ENCODE data around the gene LRRC74B. TPM values are rescaled to one million over a fixed set of nuclear protein-coding genes. Genes with fewer than 3 reads are reported as not detected.
"Not testable (repeated sequence)": the region's sequence is repeated elsewhere in the genome, so short reads cannot be mapped to it uniquely, and the experiment has no call there.

LRRC74B gene, protein sequence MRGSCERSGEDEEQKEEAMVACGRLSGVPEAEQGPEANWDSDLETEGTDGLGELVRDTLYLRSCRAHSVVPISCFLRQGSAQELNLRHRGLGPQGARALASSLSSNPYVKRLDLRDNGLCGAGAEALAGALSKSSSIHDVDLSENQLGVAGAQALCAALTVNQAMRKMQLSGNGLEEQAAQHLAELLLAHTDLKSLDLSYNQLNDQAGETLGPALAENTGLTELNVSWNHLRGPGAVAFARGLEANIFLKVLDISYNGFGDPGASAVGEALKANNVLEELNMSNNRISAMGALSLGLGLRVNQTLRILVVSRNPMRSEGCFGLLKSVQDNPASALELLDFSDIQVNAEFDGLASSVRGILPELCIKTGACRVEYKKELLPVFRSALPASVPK
- not detected for total RNA-seq

DNA sequence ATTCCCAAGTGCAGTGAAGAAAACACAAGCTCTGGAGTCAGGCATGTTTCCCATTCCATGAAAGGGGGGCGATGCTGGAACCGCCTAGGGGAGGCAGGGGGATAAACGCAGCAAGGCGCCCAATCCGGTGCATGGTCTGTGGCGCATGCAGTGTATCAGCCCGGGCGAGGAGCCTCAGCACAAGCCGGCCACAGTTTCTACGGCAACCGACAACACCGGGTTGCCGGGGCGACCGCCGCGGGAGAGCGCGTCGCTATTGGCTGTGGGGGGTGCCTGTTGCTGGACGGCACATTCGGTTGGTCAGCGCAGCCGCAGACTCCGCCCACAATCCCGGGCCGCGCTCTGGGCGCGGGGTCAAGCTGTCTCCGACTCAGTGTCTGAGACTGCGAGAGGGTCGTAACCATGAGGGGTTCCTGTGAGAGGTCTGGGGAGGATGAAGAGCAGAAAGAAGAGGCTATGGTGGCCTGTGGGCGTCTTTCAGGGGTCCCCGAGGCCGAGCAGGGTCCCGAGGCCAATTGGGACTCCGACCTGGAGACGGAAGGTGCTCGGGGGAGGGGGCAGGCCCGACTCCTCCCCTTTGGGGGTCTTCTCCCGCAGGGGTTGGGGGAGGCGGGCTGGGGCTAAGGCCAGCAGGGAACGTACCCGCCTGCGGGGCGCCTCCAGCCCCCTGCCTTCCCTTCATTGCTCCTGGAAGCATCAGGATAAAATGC is at the start of gene LRRC74B:
LRRC74B (plus strand) TSS at position 362 of the 710 bp plus-strand sequence; CDS start at position 403, 41 bp downstream.
- DNase-seq: peak; percentile 81

DNA sequence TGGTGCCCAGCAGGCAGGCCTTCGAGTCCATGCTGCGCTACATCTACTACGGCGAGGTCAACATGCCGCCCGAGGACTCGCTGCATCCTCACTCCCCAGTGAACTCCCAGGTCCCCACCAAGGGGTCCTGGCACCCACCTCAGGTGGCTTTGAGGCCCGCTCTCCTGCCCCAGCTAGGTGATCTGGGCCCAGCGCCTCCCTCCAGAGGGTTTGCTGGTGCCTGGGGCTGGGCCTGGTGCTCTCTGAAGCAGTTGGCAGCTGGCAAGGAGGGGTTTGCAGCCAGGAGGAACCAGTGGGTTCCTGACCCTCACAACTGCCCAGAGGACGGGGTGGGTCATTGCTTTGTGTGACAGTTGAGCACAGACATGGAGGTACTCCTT is 49.7 kb upstream of the LRRC74B start:
- DNase-seq: no peak

DNA sequence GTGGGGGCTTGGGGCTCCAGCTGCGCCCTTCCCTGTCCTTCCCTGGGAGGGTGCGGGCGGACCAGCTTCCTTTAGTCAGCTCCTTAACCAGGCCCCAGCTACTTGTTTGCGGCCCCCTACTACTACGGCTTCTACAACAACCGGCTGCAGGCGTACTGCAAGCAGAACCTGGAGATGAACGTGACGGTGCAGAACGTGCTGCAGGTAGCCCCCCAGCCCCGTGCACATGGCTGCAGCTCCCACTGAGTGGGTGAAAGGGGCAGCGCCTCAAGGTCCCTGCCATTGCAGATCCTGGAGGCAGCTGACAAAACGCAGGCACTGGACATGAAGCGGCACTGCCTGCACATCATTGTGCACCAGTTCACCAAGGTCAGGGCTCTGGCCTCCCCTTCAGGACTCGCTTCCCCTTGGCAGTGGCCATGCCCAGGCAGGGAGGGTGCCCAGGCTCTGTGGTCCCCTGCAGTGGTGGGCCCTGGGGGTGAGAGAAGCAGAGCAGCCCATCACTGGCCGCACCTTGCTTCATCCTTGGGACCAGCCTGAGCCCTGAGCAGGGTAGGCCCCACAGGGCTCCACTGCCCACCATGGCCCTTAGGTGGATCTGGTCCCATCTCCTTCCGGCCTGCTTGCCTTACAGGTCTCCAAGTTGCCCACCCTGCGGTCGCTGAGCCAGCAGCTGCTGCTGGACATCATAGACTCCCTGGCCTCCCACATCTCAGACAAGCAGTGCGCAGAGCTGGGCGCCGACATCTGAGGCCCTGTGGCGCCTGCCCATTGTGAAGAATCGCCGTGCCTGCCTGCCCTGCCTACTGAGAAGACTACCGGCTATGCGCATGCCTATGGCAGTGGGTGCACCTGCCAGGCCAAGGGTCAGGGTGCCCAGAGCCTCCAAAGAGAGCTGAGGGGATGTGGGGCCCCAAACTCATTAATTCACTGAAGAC is 48.9 kb upstream of the LRRC74B start:
- no peak for DNase-seq

DNA sequence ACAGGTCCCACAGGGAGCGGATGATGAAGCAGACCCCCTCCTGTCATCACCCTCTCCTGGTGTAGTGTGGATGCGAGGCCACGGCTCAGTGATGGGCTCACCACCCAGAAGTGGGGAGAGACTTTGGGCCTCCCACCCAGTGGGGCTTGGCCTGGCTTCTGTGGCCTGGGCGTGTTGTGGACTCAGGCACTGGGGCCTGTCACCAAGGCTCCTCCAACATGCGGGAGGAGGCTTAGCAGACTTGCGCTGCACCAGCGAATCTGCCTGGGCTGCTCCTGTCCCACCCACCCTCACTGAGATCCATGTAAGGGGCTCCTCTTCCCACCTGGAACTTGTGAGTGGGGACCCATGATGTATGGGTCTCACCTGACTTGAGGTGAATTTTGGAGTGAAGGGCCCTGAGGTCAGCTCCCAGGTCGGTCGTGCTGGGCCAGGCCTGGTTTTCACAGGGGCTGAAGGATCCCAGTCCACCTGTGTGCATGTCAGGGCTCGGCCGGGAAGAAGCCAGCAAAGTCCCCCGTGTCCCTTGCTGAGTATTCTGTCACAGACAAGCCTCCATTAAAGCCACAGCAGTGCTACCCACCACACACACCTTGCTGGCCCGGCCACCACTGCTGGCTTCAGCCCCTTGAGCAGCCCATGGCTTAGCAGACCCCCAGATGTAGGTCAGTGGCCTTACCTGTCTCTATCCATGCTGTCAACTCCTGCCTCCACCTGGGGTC is 48.0 kb upstream of the LRRC74B start:
- DNase-seq: no peak

DNA sequence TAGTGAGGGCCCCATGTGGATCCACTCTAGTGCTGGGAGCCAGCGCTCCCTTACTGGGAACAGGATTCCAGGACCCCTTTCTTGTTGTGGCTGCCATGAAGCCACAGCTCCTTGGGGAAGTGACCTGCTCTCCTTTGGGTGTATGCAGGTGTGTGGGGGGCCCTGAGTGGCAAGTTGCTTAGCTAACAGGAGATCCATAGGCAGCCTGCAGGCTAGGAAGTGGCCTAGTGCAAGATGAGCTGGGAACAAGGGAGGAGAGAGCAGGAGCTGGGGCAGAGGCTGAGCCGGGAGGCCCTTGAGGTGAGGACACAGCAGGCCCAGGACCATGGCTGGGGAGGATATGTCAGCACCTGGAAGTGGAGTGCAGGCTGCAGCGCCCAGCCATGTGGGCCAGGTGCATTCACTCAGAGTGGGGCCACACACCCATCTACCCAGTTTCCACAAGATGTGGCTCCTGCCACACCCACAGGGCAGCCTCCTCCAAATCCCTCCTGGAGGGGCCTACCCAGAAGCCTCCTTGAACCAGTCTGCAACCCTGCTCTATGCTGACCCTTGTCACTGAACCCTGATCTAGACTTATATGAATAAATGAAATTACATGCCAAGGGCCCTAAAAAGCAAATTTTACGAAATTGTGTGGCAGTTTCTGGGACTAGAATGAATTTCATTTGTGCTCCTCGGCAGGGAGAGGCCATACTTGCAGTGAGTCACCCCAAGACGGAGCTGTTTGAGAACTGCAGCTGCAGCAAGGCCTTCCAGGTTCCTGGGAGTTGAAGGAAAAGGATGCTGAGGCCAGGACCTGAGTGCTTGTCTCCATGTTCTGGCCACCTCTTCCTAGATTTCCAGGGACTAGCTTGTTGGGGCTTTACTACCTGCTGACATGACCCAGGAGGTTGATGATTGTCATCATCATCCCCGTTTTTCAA is 47.1 kb upstream of the LRRC74B start:
- no peak for DNase-seq

DNA sequence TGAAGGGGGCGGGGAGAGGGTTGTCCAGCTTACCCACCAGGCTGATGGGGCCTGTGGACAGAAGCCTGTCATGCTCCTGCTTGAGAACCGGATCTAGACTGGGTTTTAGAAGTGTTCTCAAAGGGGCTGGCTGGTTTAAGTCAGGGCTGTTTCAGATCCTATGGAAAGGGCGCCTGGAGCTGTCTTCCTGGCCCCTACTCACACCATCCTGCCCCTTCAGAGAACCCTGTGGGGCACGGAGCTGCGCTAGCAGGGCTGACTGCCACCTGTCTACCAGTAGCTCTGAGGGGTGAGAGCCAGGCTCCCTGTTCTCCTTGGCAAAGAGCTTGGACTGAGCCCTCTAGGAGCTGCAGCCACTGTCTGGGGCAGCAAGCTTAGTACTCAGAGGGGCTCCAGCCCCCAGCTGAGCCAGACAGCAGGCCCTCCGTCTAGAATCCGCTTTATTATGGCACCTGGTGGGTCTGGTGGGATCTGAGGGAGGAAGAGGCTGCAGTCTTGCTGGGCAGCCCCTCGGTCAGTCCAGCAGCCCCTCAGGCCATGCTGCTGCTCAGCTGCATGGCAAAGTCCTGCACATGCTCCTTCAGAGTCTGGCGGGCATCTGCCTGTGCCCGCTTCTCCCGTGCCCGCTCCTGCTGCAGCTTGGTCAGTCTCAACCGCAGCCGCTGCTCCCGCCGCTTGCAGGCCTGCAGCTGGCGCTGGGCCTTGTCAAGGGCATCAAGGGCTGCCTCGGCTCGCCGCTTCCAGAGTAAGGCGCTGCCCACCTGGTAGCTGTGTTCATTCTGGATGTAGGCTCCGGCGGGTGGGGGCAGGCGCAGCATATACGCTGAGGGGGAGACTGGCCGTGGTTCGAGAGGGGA is 46.2 kb upstream of the LRRC74B start:
- no peak for DNase-seq

DNA sequence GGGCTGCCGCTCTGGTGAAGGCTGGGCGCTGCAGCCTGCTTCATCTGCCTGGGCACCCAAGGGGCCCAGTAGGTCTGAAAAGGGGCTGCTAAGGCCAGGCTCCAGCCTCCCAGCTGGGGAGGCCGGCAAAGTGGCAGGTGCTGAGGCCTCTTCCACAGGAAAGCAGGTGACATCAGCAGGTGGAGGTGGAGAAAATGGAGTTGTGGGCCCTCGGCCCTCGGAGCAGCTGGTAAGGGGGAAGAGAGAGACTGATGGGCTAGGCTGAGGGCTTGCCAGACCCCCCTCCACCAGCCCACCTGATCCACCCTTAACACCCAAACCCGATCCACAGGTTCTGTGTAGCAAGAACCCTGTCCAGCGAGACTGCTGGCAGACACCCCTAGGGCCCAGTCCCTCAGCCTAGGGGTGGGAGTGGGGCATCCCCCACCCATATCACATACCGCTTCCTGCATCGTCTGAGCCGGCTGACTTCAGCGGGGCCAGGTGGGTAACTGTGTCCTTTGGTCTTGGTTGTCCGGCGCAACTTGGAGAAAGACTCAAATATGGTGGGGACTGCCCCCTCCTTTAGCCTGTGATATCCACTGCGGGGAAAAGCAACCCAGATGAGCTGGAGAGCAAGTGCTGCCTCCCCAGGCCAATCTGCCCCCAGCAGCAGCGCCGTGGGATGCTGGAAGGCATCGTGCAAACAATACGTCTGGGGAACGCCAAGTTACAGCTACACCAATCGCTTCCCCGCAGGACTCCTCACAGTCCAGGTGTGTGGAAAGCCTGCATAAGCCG is 45.3 kb upstream of the LRRC74B start:
- DNase-seq: no peak

DNA sequence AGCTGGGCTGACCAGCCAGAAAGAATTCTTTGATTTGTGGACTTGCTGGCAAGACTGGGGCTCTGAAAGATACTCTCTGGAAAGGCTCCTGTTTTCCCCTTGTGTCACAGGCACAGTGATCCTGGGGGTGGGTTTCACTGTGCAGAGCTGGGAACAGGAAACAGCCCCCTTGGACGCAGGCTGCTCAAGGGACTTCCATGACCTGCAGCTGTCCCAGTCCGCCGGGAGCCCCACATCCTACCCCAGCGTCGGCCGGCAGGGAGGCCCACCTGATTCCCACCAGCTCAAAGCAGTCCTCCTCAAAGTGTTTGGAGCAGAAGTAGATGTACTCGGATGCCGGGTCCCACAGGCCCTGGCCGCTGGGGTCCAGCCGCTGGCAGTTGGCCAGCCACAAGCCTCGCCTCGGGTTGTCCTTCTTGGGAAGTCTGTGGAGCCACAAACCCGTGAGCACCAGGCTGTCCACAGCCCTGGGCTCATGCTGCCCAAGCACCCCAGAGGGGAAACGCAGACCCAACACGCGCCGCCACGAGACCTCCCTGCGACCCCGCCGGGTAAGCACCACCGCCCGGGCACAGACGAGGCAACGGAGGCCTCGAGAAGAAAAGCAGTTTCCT is 44.7 kb upstream of the LRRC74B start:
- DNase-seq: no peak

DNA sequence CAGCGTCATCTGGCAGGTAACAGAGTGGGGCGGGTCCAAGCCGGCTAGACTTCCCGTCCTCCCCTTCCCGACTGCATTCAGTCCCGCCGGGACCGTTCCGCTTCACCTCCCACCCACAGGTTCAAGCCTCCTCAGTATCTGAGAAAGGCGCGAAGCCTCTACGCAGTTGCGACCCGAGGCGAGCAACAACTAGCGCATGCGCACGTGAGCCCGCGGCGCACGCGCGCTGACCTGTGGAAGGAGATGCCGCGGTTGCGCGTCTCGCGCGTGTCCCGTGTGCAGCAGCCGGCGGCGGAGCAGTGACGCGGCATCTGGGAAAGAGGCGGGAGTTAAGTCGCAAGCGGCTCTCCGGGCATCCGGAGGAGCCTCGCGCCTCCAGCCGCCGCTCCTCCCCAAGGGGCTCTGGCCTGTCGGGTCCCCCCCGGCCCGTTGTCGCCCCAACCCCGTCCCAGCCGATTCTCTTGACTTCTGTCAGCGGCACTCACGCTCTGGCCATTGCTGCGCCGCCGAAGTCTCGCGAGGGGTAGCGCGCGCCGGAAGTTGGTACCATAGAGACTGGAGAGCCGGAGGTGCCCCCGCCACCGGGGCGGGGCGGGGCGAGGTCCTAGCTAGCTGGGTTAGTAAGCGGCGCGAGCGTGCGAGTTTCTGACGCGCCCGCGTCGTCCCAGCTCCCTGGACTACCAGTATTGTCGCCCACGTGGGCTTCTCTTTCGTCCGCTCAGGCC is 44.0 kb upstream of the LRRC74B start, which contains the start of gene THAP7:
THAP7 (minus strand) TSS at position 518 of the 725 bp plus-strand sequence; CDS start at position 311, 207 bp downstream.
- peak; percentile 98 for DNase-seq

DNA sequence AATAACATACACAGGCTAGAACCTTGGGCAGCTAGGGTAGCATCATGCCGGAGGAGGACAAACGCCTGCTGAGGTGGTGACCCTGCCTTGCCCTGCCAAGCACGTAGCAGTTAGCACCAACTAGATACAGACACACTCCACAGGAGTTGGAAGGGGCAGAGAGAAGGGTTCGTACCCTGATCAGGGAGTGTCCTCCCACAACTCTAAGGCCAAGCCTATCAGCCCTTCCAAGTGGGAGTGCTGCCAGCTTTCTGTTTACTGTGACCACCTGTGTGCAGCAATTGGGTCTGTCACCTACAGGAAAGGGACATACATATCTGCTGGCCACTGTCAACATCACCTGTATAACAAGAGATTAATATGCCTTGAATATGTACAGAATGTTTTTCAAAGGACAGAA is 42.0 kb upstream of the LRRC74B start:
- DNase-seq: no peak

DNA sequence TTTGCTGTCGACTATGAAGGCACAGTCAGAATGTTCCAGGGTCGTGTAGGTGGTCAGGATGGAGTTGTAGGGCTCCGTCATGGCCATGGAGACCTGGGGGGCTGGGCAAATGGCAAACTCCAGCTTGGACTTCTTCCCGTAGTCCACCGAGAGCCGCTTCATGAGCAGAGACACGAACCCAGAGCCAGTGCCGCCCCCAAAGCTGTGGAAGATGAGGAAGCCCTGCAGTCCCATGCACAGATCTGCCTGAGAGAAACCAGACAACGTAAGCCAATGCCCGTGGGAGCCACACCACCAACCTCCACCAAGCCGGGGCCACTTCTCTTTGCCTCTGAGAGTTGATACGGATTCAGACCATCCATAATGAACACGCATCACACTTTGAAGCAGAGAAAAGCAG is 36.5 kb upstream of the LRRC74B start:
- not testable (repeated sequence) for DNase-seq

DNA sequence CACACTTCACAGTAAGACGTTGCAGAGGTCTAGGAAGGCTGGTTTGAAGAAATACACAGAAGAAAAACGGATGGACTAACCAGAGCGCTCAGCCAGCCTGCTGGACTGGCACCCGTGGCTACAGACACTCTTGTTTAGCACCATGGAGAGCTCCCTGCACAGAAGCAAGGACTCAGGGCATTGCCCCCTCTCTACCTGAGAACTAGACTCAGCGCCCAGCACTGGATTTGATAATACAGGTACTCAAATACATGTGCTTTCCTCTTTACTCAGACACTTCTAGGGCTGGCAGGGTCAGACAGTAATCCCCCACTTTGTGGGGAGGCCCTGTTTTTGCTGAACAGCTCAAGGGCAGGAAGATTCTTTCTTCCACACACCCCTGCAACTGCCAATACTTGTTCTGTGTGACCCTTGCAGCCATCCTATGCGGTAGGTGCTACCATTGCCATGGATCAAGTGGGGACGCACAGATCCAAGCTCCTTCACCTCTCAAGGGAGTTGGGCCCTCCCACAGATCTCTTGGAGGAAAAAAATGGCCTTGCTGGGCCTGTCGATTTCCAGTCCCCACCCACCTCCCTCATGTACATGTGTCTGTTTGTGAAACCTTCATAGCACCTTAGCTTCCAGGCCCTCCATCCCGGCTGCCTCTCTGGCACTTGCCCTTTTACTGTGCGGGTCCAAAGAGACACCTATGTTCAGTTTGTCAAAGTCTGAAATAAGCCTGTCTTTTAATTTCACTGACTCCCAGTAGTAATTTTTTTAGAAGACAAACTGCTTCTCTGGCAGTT is 35.9 kb upstream of the LRRC74B start:
- DNase-seq: no peak

DNA sequence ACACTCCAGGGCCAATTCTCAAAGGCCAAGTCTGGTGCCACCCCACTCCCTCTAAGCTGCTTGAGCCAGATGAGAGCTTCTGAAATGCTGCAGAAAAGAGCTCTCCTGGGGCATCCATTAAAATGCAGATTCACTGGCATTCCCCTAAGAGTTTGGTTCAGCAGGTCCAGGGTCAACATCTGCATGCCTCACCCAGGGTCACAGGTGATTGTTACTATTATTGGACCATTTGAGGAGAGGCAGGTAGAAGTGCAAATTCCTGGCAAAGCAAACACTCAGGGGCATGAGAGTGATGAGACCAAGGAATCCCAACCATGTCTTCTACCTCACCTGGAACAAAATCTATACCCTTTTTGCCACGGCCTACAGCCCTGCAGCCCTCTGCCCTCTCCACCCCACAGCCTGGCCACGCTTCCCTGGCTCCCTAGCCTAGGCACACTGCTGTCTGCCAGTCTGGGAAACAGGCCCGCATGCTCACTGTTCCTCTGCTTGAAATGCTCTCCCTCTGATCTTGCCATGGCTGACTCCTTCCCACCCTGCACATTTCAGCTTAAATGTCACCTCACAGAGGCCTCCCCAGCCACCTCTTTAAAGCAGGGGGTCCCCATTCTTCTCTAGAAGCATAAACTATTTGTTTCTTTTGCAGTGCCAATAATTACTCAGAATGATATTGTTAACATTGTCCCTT is 35.2 kb upstream of the LRRC74B start:
- no peak for DNase-seq

DNA sequence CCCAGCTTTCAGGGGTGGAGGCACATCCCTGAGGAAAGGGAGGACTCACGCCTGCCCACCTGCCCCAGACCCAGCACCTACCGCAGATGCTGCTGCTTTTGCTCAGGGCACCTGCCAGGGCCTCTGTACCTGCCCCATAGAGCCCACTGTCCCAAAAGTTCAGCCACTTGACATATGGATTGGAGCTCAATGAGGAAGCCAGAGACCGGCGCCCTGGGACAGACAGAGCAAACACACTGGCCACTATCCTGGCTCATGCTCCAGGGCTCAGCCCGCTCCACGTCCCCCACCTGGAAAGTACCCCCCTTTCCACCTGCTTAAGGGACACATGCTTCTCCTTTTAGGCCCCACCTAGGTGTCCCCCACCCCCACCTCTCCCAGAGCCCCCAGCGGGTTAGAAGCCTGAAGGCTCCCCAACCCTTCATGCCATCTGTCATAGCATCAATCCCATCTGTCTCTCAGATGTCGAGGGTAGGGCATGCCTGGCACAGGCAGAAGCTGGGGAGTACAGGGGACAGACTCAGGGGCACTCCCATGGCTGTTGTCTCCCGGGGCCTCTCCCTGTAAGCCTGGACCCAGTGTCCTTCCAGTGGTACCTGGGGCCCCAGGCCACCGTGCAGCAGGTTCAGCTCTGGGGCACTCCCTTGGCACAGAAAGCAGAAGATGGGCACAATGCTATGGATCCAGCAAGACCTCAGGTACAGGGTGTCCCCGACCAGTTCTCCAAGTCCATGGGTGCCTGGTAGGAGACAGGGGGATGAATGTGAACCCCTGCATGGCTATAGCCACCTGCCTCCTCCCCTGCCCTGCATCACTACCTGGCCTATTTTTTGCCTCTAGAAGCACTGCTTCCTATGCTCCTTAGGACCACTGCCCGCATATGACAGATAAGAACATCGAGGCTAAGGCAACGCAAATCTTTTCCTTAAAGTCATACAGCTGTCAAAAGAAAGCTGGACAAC is 33.0 kb upstream of the LRRC74B start:
- DNase-seq: no peak

DNA sequence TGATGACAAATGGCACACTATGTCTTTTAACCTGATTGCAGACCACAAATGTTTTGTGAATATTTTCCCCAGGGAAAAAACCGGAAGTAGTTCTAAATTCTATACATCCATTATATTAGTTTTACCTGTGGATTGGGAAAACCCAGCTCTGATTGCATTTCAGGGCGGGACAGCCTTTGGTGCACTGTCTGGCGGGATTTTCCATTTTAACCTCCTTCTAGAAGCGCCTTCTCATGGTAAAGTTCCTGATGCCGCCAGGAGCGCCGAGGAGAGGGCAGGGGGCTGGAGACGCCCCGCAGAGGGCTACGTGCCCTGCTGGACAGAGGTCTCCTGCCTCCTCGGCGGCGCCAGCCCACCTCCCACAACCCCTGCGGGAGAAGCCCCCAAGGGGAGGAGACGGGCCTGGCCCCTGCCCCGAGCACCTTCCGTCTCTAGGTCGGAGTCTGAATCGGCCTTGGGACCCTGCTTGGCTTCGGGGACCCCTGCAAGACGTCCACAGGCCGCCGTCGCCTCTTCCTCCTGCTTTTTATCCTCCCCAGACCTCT is 32.0 kb upstream of the LRRC74B start:
- no peak for DNase-seq
